Measurements from ENCODE around the gene ELP4.

ELP4 gene

GRCh38 chr11:31784611-31785010, 275.0 kb downstream of the ELP4 start:
- no peak for DNase-seq (ENCODE audit: extremely low read depth, low read depth)
- H3K4me3 ChIP-seq (replicated peaks; ENCODE audit: low read depth, low read length), result no peak overlapping the region
- no peak for TF ChIP-seq CTCF (IDR thresholded peaks at IDR 0.05; ENCODE audit: low read depth, low read length, missing control alignments)

DNA sequence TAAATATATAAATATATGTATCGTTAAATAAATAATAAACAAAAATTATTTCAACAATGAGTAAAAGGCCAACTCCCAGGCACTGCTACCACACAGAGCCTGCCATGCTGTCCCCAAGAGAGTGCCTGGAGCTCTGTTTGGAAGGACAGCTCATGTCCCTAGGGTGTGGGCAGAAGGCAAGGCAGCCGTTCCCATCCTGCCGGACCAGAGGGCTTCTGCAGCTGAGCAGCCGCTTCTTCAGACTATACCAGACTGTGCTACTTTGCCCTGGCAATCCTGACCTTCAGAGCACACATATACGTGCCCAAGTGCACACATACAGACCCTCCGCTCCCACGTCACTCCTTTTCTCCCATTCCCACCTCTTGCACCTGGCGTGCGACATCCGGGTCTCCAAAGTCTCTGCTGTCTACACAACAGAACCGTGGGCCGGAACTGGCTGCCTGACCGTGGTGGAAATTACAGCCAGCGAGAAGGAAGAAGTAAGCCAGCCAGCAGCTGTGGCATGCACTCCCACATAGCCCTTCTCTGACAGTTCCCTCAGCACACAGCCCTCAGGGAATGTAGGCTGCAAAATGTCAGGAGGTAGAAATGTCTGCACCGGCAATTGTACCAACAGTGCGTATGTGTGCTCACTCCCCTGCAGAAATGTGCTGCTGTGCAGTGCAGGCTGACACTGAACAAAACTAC, 277.6 kb downstream of the ELP4 start:
- no peak overlapping the region for H3K4me3 ChIP-seq (replicated peaks; ENCODE audit: low read depth, low read length)
- TF ChIP-seq CTCF (IDR thresholded peaks at IDR 0.05; ENCODE audit: low read depth, low read length, missing control alignments), result no peak
- no peak for DNase-seq (ENCODE audit: extremely low read depth, low read depth)

- H3K4me3 ChIP-seq (replicated peaks; ENCODE audit: low read depth, low read length), result no peak overlapping the region
- DNase-seq (ENCODE audit: extremely low read depth, low read depth), result no peak
- TF ChIP-seq CTCF (IDR thresholded peaks at IDR 0.05; ENCODE audit: low read depth, low read length, missing control alignments), result no peak
Measured at GRCh38 chr11:31788085-31788484, 278.5 kb downstream of the ELP4 start.

DNA sequence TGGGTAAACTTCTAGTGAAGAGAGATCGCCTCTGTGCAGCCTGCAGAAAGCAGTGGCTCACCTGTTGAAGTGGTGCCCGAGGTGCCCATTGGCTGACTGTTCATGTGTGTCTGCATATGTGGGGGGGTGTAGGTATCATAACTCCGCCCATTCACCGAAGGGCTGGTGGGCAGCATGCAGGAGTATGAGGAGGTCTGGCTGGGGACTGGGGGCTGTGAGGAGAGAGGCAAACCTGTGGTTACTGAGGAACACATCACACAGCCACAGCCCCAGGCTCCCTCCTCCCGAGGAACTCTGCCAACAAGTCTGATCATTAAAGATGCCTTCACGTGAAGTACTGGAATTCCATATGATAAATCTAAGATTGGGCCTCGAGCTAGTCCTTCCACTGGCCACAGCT, 281.1 kb downstream of the ELP4 start:
- no peak overlapping the region for H3K4me3 ChIP-seq (replicated peaks; ENCODE audit: low read depth, low read length)
- no peak for TF ChIP-seq CTCF (IDR thresholded peaks at IDR 0.05; ENCODE audit: low read depth, low read length, missing control alignments)
- DNase-seq (ENCODE audit: extremely low read depth, low read depth), result no peak

GRCh38 chr11:31792036-31792435, 282.5 kb downstream of the ELP4 start:
- TF ChIP-seq CTCF (IDR thresholded peaks at IDR 0.05; ENCODE audit: low read depth, low read length, missing control alignments), result no peak
- DNase-seq (ENCODE audit: extremely low read depth, low read depth), result no peak
- no peak overlapping the region for H3K4me3 ChIP-seq (replicated peaks; ENCODE audit: low read depth, low read length)

- no peak for DNase-seq (ENCODE audit: extremely low read depth, low read depth)
- no peak overlapping the region for H3K4me3 ChIP-seq (replicated peaks; ENCODE audit: low read depth, low read length)
- no peak for TF ChIP-seq CTCF (IDR thresholded peaks at IDR 0.05; ENCODE audit: low read depth, low read length, missing control alignments)
Measured at GRCh38 chr11:31792456-31792855, 282.9 kb downstream of the ELP4 start.

GRCh38 chr11:31793264-31793663, 283.7 kb downstream of the ELP4 start:
- DNase-seq (ENCODE audit: extremely low read depth, low read depth), result no peak
- no peak overlapping the region for H3K4me3 ChIP-seq (replicated peaks; ENCODE audit: low read depth, low read length)
- TF ChIP-seq CTCF (IDR thresholded peaks at IDR 0.05; ENCODE audit: low read depth, low read length, missing control alignments), result no peak
